Stimulated activated CD4-positive, alpha-beta T cell treated with anti-CD3 and anti-CD28 coated beads, TNF-alpha, amount 100 ng/mL, for 1 hour (primary cell): Measurements from ENCODE around the gene RING1.
A peak's percentile ranks its signal among the peaks of the same experiment; 100 is the strongest.

Source experiments
- DNase-seq, 3 donors: peaks; one replicate each; pipeline ENCODE4 v3.0.0-alpha.2; 2020; ENCODE audit warnings: low read depth in 3 of 3, low spot score in 1 of 3

Gene RING1

DNA sequence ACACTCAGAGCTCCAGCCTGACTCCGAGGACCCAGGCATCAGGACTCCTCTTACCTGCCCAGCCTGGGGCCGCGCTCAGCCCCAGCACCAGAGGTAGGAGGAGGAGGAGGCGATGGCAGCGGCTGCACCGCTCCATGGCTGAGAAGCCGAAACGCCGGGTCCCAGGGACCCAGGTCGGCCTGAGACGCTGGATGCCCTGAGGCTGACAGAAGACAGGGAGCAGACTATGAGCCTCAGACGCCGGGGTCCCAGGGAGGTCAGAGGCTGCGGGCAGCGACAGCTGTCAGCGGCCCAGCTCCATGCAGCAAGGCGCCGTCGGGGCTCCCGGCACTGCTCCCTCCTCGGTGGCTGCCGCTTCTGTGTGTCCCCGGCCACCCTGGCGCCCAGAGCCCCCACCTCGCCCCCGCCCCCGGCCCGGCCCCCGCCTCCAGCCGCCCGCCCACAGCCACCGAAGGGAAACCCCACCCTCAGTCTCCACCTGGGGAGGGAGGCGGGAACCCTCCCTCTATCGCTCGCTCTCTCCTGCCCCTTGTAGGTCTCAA, 16.1 kb upstream of the RING1 start, which contains the start of gene COL11A2:
Gene COL11A2, minus strand, starts transcription at position 363 of the 542 bp plus-strand sequence. Its CDS starts 227 bp downstream, at position 136.
- no peak for DNase-seq

DNA sequence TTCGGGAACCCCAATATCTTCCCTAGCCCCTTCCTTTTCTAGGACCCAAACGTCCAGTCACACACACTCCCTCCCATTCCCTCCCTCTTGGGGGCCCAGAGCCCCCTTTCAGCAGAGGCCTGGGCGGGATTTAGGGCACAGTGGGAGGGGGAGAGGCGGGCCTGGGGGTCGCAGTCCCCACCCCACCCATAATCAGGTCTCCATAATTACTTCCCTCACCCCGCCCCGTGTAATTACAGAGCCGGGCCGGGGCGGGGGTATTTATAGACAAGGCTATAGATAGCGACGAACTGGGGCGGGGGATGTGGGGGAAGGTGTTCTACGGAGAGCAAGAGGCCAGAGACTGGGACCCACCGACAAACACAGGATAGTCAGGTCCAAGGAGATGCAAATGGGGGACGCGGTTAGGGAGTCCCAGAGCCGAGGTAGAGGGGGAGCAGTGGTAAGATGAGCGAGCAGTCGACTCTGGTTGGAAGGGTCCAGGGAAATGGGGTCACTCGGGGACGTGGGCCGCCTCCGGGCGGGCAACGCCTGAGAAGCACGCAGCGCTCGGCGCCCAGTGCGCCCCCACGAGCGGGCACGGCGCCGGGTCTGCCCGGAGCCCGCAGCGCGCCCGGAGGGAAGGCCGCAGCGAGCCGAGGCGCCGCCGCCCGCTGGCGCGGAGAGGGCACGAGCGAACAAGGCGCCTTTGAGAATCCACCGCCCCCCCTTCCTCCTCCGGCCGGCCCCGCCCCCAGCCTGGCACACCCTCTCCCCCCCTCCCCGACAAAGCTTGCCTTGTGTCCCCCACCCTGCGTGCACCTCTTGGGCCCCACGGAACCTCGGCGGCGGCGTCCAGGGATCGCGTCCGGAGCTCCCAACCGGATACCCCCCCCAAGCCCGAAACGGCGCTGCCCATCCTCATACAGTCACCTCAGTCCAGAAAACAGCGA, 15.4 kb upstream of the RING1 start:
- DNase-seq, result peak in 1 of 3 donors; percentile 30

DNA sequence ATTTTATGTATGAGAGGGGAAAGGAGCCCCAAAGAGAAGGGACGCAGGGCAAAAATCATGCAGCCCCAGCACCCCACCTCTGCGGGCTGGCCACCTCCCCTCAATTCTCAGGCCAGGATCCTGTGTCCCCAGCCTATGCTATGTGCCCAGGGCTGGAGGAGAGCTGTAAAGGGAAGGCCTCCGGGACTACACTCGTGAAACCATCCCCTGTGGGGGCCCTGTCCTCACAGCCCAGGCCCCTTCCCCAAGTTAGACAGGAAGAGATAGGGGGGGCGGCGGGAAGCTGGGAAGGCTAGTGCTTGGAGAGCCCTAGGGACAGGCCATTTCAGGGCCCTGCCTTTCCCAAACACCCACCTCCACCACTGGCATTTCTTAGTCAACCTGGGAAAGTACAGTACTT, 14.7 kb upstream of the RING1 start:
- no peak for DNase-seq

DNA sequence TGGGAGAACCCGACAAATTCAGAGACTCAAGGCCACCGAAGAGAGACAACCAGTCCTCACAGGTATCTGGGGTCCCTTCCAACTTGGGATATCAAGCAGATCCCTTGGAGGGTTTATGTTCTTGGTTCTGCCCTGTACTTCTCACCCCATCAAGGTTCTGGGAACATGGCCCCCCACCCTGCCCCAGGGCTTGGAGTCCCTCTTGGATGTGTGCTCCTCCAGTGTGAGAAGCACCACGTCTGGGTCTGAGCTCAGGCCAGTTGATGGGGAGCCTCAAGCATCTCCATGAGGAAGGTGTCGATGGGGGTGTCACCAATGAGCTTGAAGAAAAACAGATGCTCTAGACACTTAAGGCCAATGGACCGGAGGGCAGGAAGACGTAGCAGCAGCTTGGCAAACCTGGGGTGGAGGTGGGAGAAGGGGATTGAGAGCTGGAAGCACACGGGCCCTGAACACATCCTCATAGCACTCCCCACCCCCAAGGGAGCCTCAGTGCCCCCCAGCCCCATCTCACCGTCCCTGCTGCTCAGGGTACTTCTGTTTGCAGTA, 13.8 kb upstream of the RING1 start:
- no peak for DNase-seq

DNA sequence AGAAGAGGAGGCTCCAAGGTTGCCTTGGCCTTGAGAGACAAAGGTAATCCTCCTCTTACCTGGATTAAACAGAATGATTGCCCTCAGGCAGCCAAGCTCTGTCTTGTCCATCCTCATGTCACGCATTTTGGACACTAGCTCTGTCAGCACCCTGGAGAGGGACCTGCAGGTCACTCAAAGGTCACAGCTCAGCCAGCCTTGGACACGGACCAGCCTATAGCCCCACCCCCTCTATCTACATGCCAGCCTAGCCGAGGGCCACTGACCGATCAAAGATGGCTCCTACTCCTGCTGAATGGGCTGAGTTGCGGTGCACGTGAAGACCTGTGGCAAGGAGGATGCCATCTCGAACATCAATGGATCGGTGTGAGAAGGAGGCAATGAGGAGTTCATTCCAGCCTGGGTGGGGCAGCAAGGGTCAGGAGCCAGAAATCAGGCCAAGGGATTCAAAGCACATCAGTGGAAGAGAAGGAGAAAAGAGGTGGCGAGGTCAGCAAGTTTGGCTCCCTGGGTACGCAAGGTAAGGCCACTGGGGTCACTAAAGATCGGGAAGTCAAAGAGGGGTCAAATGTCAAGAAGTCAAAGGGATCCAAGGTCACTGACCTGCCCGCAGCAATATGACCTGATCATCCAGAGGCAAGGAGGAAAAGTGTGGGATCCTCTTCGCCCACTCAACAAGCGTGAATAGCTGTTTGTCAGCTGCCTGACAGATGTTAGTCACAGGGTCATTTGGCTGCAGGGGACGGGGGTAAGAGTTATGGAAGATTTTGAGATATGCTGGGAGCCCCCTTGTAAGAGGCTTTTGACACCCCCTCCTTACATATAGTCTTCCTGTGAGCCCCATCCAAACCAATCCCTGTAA, 12.8 kb upstream of the RING1 start:
- DNase-seq, result no peak

DNA sequence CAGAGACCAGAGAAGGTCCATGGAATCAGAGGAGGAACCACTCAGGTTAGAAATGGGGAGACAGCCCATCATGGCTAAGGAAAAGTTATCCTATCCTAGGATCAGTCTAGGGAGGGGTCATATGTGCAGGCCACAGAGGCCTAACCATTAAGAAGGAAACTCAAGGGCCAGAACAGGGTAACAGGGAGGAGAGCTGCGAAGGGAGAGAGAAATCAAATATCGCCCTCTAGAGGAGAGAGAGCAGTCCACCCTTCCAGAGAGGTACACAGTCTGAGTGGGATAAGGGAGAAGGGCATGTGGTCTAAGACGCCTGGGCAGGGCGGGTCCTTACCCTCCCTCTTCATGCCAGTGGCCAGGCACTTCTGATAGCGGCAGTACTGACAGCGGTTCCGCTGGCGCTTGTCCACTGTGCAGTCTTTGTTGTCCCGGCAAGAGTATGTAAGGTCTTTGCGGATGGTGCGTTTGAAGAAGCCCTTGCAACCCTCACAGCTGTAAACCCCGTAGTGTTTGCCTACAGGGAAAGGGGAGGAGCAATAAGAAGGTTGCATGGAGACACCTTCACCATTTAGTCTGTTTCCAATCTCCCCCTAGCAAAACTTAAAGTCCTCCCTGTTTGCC, 10.8 kb upstream of the RING1 start:
- DNase-seq, result no peak

DNA sequence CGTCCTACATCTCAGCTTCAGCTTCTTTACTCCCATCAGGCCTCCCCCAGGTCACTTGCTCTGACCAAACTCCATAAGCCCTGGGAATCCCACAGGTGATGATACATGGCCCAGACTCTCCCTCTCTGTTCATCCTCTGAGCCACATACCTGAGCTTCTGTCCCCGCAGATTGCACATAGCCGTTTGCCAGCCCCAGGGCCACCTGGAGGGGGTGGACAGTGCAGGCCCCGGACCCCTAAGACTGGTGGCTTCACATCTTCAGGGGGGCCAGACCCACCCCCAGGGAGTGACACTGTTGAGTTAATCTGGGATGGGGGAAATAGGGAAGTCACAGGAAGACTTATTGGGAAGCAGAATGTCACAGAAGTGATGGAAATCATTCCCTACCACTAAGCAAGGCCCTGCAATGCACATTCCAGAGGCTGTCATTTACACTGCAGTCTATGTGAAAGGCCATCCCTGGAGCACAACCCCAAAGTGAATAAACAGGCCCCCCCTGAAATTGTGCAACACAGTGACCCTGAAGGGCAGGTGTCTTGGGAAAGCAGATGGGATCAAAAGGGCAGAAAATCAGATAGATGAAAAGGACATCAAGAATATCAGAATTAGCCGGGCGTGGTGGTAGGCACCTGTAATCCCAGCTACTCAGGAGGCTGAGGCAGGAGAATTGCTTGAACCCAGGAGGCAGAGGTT, 10.0 kb upstream of the RING1 start:
- DNase-seq, result no peak

DNA sequence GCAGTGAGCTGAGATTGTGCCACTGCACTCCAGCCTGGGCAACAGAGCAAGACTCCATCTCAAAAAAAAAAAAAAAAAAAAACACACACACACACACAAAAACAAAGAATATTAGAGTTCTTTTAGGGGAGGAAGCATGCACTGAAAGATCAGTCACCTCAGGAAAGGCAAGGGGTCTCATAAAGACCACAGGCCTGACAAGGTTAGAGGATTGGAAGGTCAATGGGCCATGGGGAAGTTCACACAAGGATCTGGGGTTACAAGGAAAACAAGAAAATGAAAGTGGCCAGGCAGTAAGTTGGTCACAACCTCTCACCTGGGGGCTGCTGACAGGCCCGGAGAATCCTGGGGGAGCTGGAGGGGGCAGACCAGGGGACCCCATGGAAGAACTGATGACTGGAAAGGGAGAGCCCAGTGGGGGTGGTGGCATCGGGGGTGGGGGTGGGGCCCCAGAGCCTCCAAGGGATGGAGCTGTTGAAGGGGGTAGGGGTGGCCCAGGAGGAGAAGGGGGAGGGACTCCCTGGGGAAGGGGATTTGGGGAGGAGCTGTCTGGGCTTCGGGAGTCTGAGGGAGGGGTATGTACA, 9.4 kb upstream of the RING1 start:
- no peak for DNase-seq

DNA sequence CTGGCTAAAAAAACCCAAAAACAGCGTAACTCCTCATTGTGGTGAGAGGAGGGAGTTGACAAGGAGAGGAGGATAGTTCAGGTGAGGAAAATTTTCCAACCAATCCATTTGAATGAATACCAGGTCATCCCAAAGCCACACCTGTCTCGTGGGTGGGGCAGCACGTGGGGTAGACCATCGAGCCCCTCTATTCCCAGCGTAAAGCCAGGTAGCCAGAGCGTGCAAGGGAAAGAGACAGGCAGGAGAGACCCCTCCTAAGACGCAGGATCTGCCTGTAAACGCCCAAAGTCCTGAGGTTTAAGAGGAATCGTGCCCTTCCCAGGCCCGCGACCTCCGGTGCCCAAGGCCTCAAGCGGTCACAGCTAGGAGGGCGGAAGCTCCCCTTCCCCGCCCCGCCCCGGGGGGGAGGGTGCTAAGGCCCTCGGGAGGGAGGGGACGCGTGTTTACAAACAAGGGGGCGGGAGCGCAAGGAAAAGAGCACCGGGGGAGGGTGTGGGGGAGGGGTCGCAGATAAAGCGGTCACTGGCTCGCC, 8.5 kb upstream of the RING1 start:
- DNase-seq, result peak; percentile 27 to 56 (median 38)

DNA sequence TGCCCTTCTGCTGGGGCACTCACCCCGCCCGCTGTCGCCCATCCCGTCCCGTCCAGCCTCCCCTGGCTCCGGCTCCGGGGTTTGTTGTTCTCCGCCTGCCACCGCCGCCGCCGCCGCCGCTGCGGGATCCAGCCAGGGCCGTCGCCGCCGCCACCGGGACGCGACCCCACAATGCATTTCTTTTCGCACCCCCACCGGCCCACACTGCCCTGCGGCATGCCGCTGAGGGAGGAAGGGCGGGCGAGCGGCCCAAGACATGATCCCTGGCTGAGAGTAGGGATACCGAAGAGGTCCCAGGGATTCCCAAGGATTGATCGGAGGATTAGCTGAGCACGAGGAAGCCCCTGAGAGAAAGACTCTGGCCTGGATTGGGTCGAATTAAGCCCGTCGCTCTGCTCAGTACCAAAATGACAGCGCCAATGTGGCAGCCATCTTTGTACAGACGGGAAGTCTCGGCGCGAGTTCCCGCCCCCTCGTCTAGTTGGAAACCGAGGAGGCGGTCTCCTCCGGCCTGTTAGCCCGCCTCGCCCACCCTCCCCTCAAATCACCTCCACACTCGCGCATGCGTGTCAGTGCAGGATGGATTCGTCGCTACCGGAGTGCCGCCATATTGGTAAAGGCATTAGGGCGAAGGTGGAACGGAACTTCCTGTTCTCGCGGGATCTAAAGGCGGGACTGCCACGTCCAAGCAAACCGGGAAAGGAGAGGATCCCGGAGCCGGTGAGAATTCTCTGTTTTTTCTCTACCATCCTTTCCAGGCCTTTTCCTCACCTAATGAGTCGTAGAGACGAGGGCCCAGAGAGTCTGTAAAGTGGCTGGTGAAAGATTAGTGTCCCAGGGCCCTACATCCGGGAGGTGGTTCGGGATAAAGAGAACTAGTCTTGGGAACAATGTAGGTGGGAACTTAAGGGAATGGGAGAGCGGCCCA, 7.8 kb upstream of the RING1 start, which contains the start of the genes RXRB and SLC39A7:
Gene RXRB, minus strand, starts transcription at position 447 of the 928 bp plus-strand sequence. Its CDS starts 189 bp downstream, at position 258.
Gene SLC39A7, plus strand, starts transcription at position 649 of the 928 bp plus-strand sequence. CDS start 379 bp downstream, outside the sequence.
- DNase-seq, result peak; percentile 94 to 99 (median 98)

DNA sequence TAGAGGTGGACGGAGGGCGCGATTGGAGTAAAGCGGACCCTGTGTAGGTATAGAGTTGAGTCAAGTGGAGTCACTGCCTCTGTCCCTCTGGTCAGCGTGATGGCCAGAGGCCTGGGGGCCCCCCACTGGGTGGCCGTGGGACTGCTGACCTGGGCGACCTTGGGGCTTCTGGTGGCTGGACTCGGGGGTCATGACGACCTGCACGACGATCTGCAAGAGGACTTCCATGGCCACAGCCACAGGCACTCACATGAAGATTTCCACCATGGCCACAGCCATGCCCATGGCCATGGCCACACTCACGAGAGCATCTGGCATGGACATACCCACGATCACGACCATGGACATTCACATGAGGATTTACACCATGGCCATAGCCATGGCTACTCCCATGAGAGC, 7.2 kb upstream of the RING1 start:
- no peak for DNase-seq

DNA sequence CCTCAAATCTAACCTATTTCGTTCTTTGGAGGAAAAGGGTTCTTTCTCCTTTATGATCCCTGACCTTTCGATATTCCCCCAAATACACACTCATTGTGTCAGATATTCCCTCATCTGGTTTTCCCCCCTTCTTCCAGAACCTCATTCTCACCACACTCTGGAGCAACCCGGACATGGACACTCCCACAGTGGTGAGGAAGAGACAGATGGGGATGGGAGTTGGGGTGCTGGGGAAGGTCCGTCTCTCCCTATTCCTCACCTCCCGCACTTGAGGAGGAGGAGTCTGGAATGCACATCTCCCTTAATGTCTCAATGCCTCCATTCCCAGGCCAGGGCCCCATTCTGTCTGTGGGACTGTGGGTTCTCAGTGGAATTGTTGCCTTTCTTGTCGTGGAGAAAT, 6.4 kb upstream of the RING1 start:
- no peak for DNase-seq

DNA sequence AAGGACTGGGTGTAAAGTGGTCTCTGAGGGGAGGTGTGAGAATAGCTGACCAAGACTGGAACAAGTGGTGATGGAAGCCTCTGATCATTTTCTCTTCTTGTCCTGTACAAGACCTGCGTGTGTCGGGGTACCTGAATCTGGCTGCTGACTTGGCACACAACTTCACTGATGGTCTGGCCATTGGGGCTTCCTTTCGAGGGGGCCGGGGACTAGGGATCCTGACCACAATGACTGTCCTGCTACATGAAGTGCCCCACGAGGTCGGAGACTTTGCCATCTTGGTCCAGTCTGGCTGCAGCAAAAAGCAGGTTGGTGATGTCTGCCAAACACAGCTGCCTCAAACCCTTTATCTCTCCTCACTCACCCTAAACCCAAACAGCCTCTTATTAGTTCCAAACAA, 5.5 kb upstream of the RING1 start:
- DNase-seq, result no peak

DNA sequence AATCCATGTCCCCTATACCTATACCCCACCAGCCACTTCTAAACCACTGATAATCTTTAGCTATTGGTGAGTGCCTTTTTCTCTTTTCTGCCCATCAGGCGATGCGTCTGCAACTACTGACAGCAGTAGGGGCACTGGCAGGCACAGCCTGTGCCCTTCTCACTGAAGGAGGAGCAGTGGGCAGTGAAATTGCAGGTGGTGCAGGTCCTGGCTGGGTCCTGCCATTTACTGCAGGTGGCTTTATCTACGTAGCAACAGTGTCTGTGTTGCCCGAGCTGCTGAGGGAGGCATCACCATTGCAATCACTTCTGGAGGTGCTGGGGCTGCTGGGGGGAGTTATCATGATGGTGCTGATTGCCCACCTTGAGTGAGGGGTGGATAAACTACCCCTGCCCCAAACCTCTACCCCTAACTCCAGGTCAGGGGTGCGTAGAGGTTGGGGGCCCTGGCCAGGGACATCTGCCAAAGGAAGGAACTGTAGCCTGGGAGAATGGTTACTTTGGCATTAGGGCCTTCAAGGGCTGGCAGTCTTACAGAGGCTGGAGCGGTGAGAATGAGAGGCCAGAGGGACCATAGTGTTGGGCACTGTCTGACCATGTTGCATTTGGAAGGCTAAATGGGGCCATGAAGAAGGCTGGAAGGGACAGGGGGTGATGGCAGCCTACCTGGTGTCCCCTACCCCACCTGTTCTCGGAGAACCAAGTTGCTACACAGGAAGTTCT, 4.7 kb upstream of the RING1 start:
- no peak for DNase-seq

DNA sequence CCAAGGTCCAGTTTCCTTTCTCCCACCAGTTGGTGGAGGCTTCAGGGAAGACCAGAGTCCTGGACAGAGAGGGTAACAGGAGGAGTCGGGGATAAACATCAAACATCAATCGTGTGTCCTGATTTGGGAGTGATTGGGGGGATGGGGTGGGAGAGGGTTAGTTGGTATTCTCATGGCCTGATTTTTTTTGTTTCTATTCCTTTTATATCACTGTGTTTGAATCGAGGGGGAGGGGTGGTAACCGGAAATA, 4.2 kb upstream of the RING1 start:
- DNase-seq, result no peak

DNA sequence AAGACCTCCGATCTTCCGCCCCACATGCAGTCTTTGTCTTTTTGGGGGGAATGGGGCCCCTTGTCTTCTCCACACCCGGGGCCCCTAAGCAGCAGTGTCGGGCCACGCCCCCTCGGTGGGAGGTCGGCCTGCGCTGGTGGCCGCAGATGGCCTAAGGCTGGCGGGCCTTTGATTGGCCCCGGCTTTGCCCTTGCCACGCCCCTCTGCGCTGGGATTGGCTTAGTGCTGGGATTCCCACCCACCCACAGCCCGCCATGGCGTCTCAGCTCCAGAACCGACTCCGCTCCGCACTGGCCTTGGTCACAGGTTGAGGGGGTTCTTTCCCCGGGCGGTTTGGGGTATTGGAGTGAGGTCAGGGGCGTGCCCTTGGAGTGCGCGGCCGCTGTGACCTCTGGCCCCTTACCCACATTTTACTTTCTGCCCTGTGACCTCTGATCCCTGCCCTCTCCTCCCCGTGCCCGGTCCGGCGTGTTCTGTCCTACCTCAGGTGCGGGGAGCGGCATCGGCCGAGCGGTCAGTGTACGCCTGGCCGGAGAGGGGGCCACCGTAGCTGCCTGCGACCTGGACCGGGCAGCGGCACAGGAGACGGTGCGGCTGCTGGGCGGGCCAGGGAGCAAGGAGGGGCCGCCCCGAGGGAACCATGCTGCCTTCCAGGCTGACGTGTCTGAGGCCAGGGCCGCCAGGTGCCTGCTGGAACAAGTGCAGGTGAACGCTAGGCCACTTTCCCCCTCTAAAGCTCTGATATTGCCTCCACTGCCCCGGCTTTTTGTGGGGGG, 3.7 kb upstream of the RING1 start, which contains the start of gene HSD17B8:
Gene HSD17B8, plus strand, starts transcription at position 241 of the 776 bp plus-strand sequence. Its CDS starts 14 bp downstream, at position 255.
- peak; percentile 68 to 84 (median 69) for DNase-seq
